K562 (cell line): Measurements from ENCODE around the gene PKD1L1. TPM values are rescaled to one million over a fixed set of nuclear protein-coding genes. Genes with fewer than 3 reads are reported as not detected.

ENCODE experiments used
- ATAC-seq: fragments of 200-7000 bp; cut with Tn5 transposase; 3 replicates; pipeline ENCODE4 v1.9.1; 2020; ENCODE audit warnings: moderate library complexity
- BruUV-seq: library from RNA; stranded (reverse); fragments of 400-500 nt; replicated peaks from 2 replicates; lab custom pipeline; 2021; lab: Mats Ljungman, UMichigan
- CTCF ChIA-PET: fragments of 300-600 bp; formaldehyde crosslinking; extraction: SDS; loops from one replicate; lab custom pipeline; 2021; ENCODE audit warnings: low intra/inter-chr PET ratio; lab: Yijun Ruan, JAX
- POLR2A ChIA-PET: fragments of 300-600, 350-650 bp; sonication (Branson Sonifier 250); formaldehyde crosslinking; extraction: SDS; loops from one replicate; lab custom pipeline; 2021; ENCODE audit warnings: antibody characterized with exemption, inconsistent platforms; lab: Yijun Ruan, JAX
- DNase-seq, 4 experiments: peaks; one replicate each; pipeline versions ENCODE4 v3.0.0 to v3.0.0-alpha.2; 2011 to 2018; ENCODE audit warnings: low spot score in 3 of 4, mixed read lengths in 3 of 4; ENCODE audit errors: extremely low read depth in 1 of 4
- FAIRE-seq: peaks from 2 replicates; lab custom pipeline; 2011; peaks lifted over from hg19 to GRCh38; lab: Jason Lieb, UNC
- H2AFZ ChIP-seq: 2 replicates; pipeline ENCODE4 v1.6.0; 2011; ENCODE audit warnings: low read depth, low read length, control low read depth, inconsistent platforms
- H3K27ac ChIP-seq: fragments of 200-600 bp; 3 replicates; pipeline ENCODE4 v1.8.0; 2011; ENCODE audit warnings: low read depth, mild to moderate bottlenecking, control low read depth, inconsistent platforms, low read length, moderate library complexity, mixed read lengths; ENCODE audit errors: extremely low read depth
- H3K27me3 ChIP-seq, 2 experiments: fragments of 300-600 bp in 1 of 2; 2 replicates in 1 of 2; 3 replicates in 1 of 2; pipeline versions ENCODE4 v1.6.0 to v1.8.0; 2011; ENCODE audit warnings: inconsistent platforms in 2 of 2, low read length in 2 of 2, mild to moderate bottlenecking in 1 of 2, mixed read lengths in 1 of 2, moderate library complexity in 1 of 2; ENCODE audit not compliant: control insufficient read depth in 2 of 2, insufficient read depth in 2 of 2
- H3K36me3 ChIP-seq: fragments of 300-600 bp; 3 replicates; pipeline ENCODE4 v1.8.0; 2011; ENCODE audit warnings: mild to moderate bottlenecking, low read length, inconsistent platforms; ENCODE audit not compliant: control insufficient read depth, insufficient read depth
- H3K4me1 ChIP-seq, 2 experiments: fragments of 200-600 bp in 1 of 2; replicated peaks in 1 of 2; 2 replicates in 1 of 2; 3 replicates in 1 of 2; pipeline versions ENCODE4 v1.5.1 to v1.8.0; 2011; ENCODE audit warnings: inconsistent platforms in 2 of 2, low read length in 2 of 2, mild to moderate bottlenecking in 1 of 2, mixed read lengths in 1 of 2, moderate library complexity in 1 of 2; ENCODE audit not compliant: control insufficient read depth in 2 of 2, insufficient read depth in 2 of 2
- H3K4me2 ChIP-seq: 2 replicates; pipeline ENCODE4 v1.6.1; 2011; ENCODE audit warnings: low read length, control low read depth, inconsistent platforms, mixed read lengths; ENCODE audit not compliant: insufficient read depth
- H3K4me3 ChIP-seq: fragments of 200-600 bp; sonication (generic), shearing (Covaris generic); 2 replicates; pipeline ENCODE4 v1.5.1; 2016; ENCODE audit warnings: control low read depth, inconsistent platforms
- H3K79me2 ChIP-seq: fragments of 200-600 bp; 3 replicates; pipeline ENCODE4 v1.8.0; 2011; ENCODE audit warnings: low read length, inconsistent platforms; ENCODE audit not compliant: control insufficient read depth, insufficient read depth
- H3K9ac ChIP-seq, 2 experiments: 2 replicates each; pipeline versions ENCODE4 v1.6.0 to v1.6.1; 2011; ENCODE audit warnings: low read depth in 2 of 2, low read length in 2 of 2, control low read depth in 1 of 2, inconsistent platforms in 1 of 2, mild to moderate bottlenecking in 1 of 2, mixed read lengths in 1 of 2; ENCODE audit not compliant: insufficient read depth in 1 of 2
- H3K9me1 ChIP-seq: one replicate; pipeline ENCODE4 v1.6.0; 2011; ENCODE audit warnings: inconsistent platforms, mild to moderate bottlenecking, low read length, moderate library complexity; ENCODE audit not compliant: control insufficient read depth, insufficient read depth
- H3K9me3 ChIP-seq: replicated peaks from 2 replicates; pipeline ENCODE4 v1.5.1; 2011; ENCODE audit warnings: low read depth, low read length, inconsistent platforms; ENCODE audit not compliant: control insufficient read depth, insufficient read depth
- H4K20me1 ChIP-seq: replicated peaks from 2 replicates; pipeline ENCODE4 v1.6.1; 2011; ENCODE audit warnings: low read length, inconsistent platforms, mixed read lengths; ENCODE audit not compliant: control insufficient read depth, insufficient read depth
- CHD1 ChIP-seq: fragments of 200-600 bp; sonication (generic); IDR thresholded peaks from one replicate; pipeline ENCODE4 v1.6.1; 2012; ENCODE audit warnings: mild to moderate bottlenecking, moderate library complexity, low read length, inconsistent platforms
- EZH2 ChIP-seq: IDR thresholded peaks from 2 replicates; pipeline ENCODE4 v1.6.1; 2012; ENCODE audit warnings: low read depth, mild to moderate bottlenecking, inconsistent platforms, low read length, borderline replicate concordance
- HDAC6 ChIP-seq: IDR thresholded peaks from 2 replicates; pipeline ENCODE4 v1.6.1; 2012; ENCODE audit warnings: low read depth, mild to moderate bottlenecking, control low read depth, inconsistent platforms, low read length, moderate library complexity
- PTBP1 ChIP-seq: fragments of 200-400 bp; formaldehyde crosslinking; IDR thresholded peaks from 2 replicates; pipeline ENCODE4 v1.6.1; 2017; ENCODE audit warnings: low read depth, low read length
- RBFOX2 ChIP-seq: fragments of 200-400 bp; formaldehyde crosslinking; IDR thresholded peaks from 2 replicates; pipeline ENCODE4 v1.6.1; 2017; ENCODE audit warnings: low read depth, mild to moderate bottlenecking, low read length, moderate library complexity
- ZBTB8A ChIP-seq: fragments of 450-650 bp; IDR thresholded peaks from 2 replicates; pipeline ENCODE4 v1.6.1; 2018; ENCODE audit warnings: mild to moderate bottlenecking, moderate library complexity; ENCODE audit not compliant: partially characterized antibody
- WGBS: fragments of 100-300 bp; shearing (Covaris generic); methylation state at CpG from one replicate; pipeline ENCODE4 v1.1.6; 2016; ENCODE audit warnings: low coverage, mixed read lengths; ENCODE audit not compliant: insufficient coverage; ENCODE audit errors: missing lambda C conversion rate; 5-methylcytosine and 5-hydroxymethylcytosine counted together
- in situ Hi-C: fragments of 300-500 bp; cut with MboI; formaldehyde crosslinking; loops from 4 replicates; pipeline ENCODE4 v1.15.0; 2018; ENCODE audit warnings: inconsistent platforms, mixed read lengths
- intact Hi-C: fragments of 100-400 bp; cut with micrococcal nuclease; formaldehyde crosslinking; loops from 2 replicates; pipeline ENCODE4 v1.14.2; 2022
- polyA plus RNA-seq, 8 experiments: library from polyadenylated mRNA; depleted of rRNA in 4 of 8; stranded (reverse) in 5 of 8; unstranded in 3 of 8; fragments of >200 nt; fragmentation: Nextera tagmentation in 2 of 8; fragmentation: Illumina TruSeq in 1 of 8; extraction: Ambion mirVana in 2 of 8; extraction: Trizol in 1 of 8; gene quantifications; 2 replicates each; pipeline versions ENCODE4 v1.2.1 to v1.2.3, GENCODE V29; 2011 to 2014; ENCODE audit warnings: inconsistent platforms in 1 of 8, missing spikeins in 1 of 8
- total RNA-seq, 7 experiments: library from RNA; depleted of rRNA in 6 of 7; stranded (reverse); fragments of >200 nt in 6 of 7; fragmentation: Illumina TruSeq in 2 of 7; extraction: Trizol in 2 of 7; gene quantifications; 2 replicates each; pipeline versions ENCODE4 v1.2.1 to v1.2.3, GENCODE V29; 2011 to 2021; ENCODE audit warnings: low replicate concordance in 1 of 7
- TF ChIP-seq, protein P1 (sequence below): fragments of 250-450 bp; sonication (Bioruptor Pico); IDR thresholded peaks from 2 replicates; pipeline ENCODE4 v1.9.0; 2021; ENCODE audit warnings: mild to moderate bottlenecking
- TF ChIP-seq, protein P2 (sequence below): fragments of 450-650 bp; IDR thresholded peaks from 2 replicates; pipeline ENCODE4 v1.7.0; 2016; ENCODE audit warnings: borderline replicate concordance

Gene PKD1L1
- total and polyA plus RNA-seq, 9 of the 15 experiments (the other 6 are each of a cell fraction or from before 2014, with no cell fraction given), result 0.01 to 0.02 TPM; not detected in 7

GRCh38 chr7:47970761-47971160 is 22.5 kb upstream of the PKD1L1 start:
- intact Hi-C loops, result no loop called here
- Histone ChIP-seq H3K27me3 (no peaks in the 10 kb centered on the region), H3K4me3 (no peak overlapping the region), H3K27ac (no peak overlapping the region), H3K36me3 (peaks cover 81% of the 10 kb centered on the region), H3K4me1 (no peaks in the 10 kb centered on the region), H4K20me1 (no peaks in the 10 kb centered on the region), H3K9me1 (no peaks in the 10 kb centered on the region), H3K9ac (no peak overlapping the region), H3K9me3 (no peaks in the 10 kb centered on the region), H3K4me2 (no peak overlapping the region), H2AFZ (no peak overlapping the region), H3K79me2 (no peaks in the 10 kb centered on the region)
- ATAC-seq (no peak), DNase-seq (no peak), FAIRE-seq (no peak)
- ChIA-PET CTCF (interaction anchor here (0.6 kb wide), 1 partner anchor 24 kb away, joined by 3 read pairs; no protein-coding TSS in a partner anchor), POLR2A (no interaction called here)
- WGBS, result 88% methylated on average over 1 of the region's 1 CpG
- TF ChIP-seq RBFOX2 (no peak), PTBP1 (no peak), CHD1 (no peak), HDAC6 (no peak), EZH2 (no peak), ZBTB8A (no peak)
- TF ChIP-seq, protein P1, sequence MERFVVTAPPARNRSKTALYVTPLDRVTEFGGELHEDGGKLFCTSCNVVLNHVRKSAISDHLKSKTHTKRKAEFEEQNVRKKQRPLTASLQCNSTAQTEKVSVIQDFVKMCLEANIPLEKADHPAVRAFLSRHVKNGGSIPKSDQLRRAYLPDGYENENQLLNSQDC, result no peak
- TF ChIP-seq, protein P2, sequence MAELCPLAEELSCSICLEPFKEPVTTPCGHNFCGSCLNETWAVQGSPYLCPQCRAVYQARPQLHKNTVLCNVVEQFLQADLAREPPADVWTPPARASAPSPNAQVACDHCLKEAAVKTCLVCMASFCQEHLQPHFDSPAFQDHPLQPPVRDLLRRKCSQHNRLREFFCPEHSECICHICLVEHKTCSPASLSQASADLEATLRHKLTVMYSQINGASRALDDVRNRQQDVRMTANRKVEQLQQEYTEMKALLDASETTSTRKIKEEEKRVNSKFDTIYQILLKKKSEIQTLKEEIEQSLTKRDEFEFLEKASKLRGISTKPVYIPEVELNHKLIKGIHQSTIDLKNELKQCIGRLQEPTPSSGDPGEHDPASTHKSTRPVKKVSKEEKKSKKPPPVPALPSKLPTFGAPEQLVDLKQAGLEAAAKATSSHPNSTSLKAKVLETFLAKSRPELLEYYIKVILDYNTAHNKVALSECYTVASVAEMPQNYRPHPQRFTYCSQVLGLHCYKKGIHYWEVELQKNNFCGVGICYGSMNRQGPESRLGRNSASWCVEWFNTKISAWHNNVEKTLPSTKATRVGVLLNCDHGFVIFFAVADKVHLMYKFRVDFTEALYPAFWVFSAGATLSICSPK, result no peak
- no TSS peak for BruUV-seq
- in situ Hi-C loops, result no loop called here
